Measurements from ENCODE around the gene CTNNA2. TPM values are rescaled to one million over a fixed set of nuclear protein-coding genes. Genes with fewer than 3 reads are reported as not detected.

The CTNNA2 gene
- total and polyA plus RNA-seq, 2 of the 8 experiments (the other 6 are each of a cell fraction or from before 2014, with no cell fraction given), result 3.9 to 9.0 TPM

- Histone ChIP-seq H4K5ac (ENCODE audit: insufficient read length, low read depth, low read length) (no peak overlapping the region), H3K56ac (replicated peaks; ENCODE audit: insufficient read length, low read depth, low read length) (no peak overlapping the region), H3K27ac (ENCODE audit: low read depth, low read length) (no peak overlapping the region), H3K4me1 (replicated peaks in 1 of 4; ENCODE audit: control insufficient read depth in 3 of 4, insufficient read depth in 4 of 4, low read length in 3 of 4) (no peaks in the 10 kb centered on the region; a peak in 1 of 7 replicates), H3K9me3 (ENCODE audit: insufficient read depth in 2 of 2, low read depth in 1 of 2, low read length in 1 of 2) (no peaks in the 10 kb centered on the region), H4K8ac (ENCODE audit: extremely low read depth, insufficient read depth, low read length) (no peak overlapping the region), H3K23me2 (ENCODE audit: low read depth, low read length) (no peaks in the 10 kb centered on the region), H3K4me2 (ENCODE audit: insufficient read depth in 1 of 2, low read depth in 2 of 2, low read length in 2 of 2) (no peak overlapping the region), H4K20me1 (replicated peaks in 1 of 2; ENCODE audit: control insufficient read depth in 1 of 2, insufficient read depth in 2 of 2, low read length in 2 of 2) (no peaks in the 10 kb centered on the region), H2BK120ac (replicated peaks; ENCODE audit: low read depth, low read length) (no peak overlapping the region), H2BK12ac (ENCODE audit: low read depth, low read length) (no peak overlapping the region), H3K18ac (ENCODE audit: extremely low read depth, low read length) (no peak overlapping the region), H2BK20ac (ENCODE audit: low read length) (no peak overlapping the region), H4K91ac (replicated peaks; ENCODE audit: insufficient read length, low read length) (no peak overlapping the region), H3K4me3 (ENCODE audit: extremely low read depth in 1 of 4, insufficient read depth in 2 of 4, low read depth in 3 of 4, low read length in 4 of 4) (no peak overlapping the region), H3K27me3 (replicated peaks in 1 of 4; ENCODE audit: control insufficient read depth in 3 of 4, extremely low read depth in 1 of 4, insufficient read depth in 3 of 4, low read length in 3 of 4) (no peaks in the 10 kb centered on the region), H3K14ac (ENCODE audit: insufficient read length) (no peak overlapping the region), H3K4ac (replicated peaks; ENCODE audit: insufficient read length, low read depth, low read length) (no peak overlapping the region), H2BK15ac (ENCODE audit: low read length) (no peak overlapping the region), H3K23ac (ENCODE audit: insufficient read length) (no peak overlapping the region), H3K9ac (replicated peaks in 1 of 4; ENCODE audit: extremely low read depth in 1 of 4, low read depth in 3 of 4, low read length in 3 of 4) (no peak overlapping the region), H2BK5ac (ENCODE audit: low read depth, low read length) (no peak overlapping the region), H3K79me1 (ENCODE audit: low read depth, low read length) (no peaks in the 10 kb centered on the region), H2AFZ (ENCODE audit: low read length) (no peak overlapping the region), H2AK5ac (ENCODE audit: low read depth, low read length) (no peak overlapping the region), H3K36me3 (ENCODE audit: control insufficient read depth in 2 of 4, insufficient read depth in 4 of 4, low read length in 3 of 4) (no peaks in the 10 kb centered on the region; a peak in 1 of 8 replicates), H3K79me2 (ENCODE audit: control insufficient read depth in 1 of 2, insufficient read depth in 2 of 2, low read length in 2 of 2) (no peaks in the 10 kb centered on the region)
- FAIRE-seq (no peak), DNase-seq (ENCODE audit: low read depth in 1 of 2, low spot score in 2 of 2) (no peak)
- CTCF ChIA-PET (ENCODE audit: partially characterized antibody), result interaction anchor here (0.6 to 1.2 kb wide), 2 partner anchors 9 to 696 kb away, joined by 3 to 4 read pairs; no protein-coding TSS in a partner anchor
- POLR2A ChIA-PET (ENCODE audit: partially characterized antibody), result no interaction called here
- TF ChIP-seq NRF1 (IDR thresholded peaks at IDR 0.05; ENCODE audit: low read depth, low read length), result no peak
- TF ChIP-seq ZNF274 (IDR thresholded peaks at IDR 0.05; ENCODE audit: borderline replicate concordance, extremely low read depth, low read length), result no peak
Observed at GRCh38 chr2:79994965-79995364, 482.1 kb downstream of the CTNNA2 start.

Measured in H1 (cell line).